ENCODE results near the gene LCA5. TPM values are rescaled to one million over a fixed set of nuclear protein-coding genes. Genes with fewer than 3 reads are reported as not detected.

Gene LCA5
- total RNA-seq, 1 donor from 2014 or later = 6.2 TPM

DNA sequence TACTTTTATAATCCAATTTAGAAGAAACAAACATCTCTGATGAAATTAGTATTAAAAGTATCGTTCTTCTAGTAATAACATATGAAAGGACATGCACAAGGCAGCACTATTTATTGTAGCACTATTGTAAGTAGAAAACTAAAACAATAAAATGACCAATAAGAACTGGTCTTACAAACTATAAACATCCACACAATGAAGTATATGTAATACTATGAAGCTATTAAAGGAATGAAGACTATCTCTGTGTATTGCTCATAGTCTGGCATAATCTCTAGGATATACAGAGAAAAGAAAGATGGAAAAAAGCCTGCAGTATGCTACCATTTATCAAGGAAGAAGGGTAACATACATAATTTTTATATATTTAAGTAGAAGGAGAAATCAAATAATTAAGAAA is 16.7 kb downstream of the LCA5 start:
- no peaks in the 10 kb centered on the region for H4K20me1 ChIP-seq (ENCODE audit: insufficient read depth, low read length)
- no peak overlapping the region for H3K27ac ChIP-seq (ENCODE audit: low read depth, low read length)
- no peak overlapping the region for H3K9ac ChIP-seq (ENCODE audit: low read length)
- H3K4me1 ChIP-seq (ENCODE audit: insufficient read depth, low read length) = peaks cover 5% of the 10 kb centered on the region
- H3K4me3 ChIP-seq (ENCODE audit: insufficient read depth, low read depth, low read length) = no peak overlapping the region
- H2AFZ ChIP-seq (ENCODE audit: low read depth, low read length) = no peak overlapping the region
- TF ChIP-seq, protein P1, sequence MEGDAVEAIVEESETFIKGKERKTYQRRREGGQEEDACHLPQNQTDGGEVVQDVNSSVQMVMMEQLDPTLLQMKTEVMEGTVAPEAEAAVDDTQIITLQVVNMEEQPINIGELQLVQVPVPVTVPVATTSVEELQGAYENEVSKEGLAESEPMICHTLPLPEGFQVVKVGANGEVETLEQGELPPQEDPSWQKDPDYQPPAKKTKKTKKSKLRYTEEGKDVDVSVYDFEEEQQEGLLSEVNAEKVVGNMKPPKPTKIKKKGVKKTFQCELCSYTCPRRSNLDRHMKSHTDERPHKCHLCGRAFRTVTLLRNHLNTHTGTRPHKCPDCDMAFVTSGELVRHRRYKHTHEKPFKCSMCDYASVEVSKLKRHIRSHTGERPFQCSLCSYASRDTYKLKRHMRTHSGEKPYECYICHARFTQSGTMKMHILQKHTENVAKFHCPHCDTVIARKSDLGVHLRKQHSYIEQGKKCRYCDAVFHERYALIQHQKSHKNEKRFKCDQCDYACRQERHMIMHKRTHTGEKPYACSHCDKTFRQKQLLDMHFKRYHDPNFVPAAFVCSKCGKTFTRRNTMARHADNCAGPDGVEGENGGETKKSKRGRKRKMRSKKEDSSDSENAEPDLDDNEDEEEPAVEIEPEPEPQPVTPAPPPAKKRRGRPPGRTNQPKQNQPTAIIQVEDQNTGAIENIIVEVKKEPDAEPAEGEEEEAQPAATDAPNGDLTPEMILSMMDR (IDR thresholded peaks at IDR 0.05; ENCODE audit: insufficient read depth, low read depth, low read length) = no peak
- no peak for TF ChIP-seq EZH2 (IDR thresholded peaks at IDR 0.05; ENCODE audit: insufficient read depth, low read length)
- peaks cover 7% of the 10 kb centered on the region for H3K4me1 Mint-ChIP-seq (ENCODE audit: low read depth, unreplicated experiment)
- H3K4me2 ChIP-seq (ENCODE audit: low read length) = no peak overlapping the region
- FAIRE-seq (no peak), DNase-seq (ENCODE audit: low read depth) (no peak)
- H3K79me2 ChIP-seq (ENCODE audit: insufficient read depth, low read length) = peaks cover 2% of the 10 kb centered on the region
- no peaks in the 10 kb centered on the region for H3K9me3 ChIP-seq (ENCODE audit: insufficient read depth, low read depth, low read length)
- no peaks in the 10 kb centered on the region for H3K27me3 Mint-ChIP-seq (ENCODE audit: low read depth, unreplicated experiment)
- no peaks in the 10 kb centered on the region for H3K36me3 ChIP-seq (ENCODE audit: insufficient read depth, low read length)
- H3K27me3 ChIP-seq (ENCODE audit: insufficient read depth, low read length) = no peaks in the 10 kb centered on the region
- H3K27ac Mint-ChIP-seq (ENCODE audit: unreplicated experiment) = no peak overlapping the region
- no peaks in the 10 kb centered on the region for H3K36me3 Mint-ChIP-seq (ENCODE audit: low read depth, unreplicated experiment)
- no peaks in the 10 kb centered on the region for H3K9me3 Mint-ChIP-seq (ENCODE audit: unreplicated experiment)
- H3K4me3 Mint-ChIP-seq (ENCODE audit: unreplicated experiment) = no peak overlapping the region

DNA sequence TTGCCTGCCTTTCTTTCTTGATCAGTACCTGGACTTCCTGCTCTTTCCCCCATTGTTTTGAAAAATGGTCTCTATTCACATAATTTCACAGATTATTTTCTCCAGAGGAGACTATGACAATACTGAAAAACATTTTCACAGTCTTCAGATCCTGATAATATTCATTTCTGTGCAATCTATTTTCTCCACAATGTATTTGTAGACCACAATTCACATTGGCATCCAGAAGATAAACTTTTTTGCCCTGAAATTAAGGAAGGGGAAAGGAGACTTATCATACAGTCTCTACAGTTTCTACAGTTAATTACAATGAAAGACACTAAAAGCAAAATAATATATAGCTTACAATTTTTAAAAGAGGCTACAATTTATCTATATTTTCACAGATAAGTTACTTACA is 18.4 kb downstream of the LCA5 start:
- no peak for FAIRE-seq

DNA sequence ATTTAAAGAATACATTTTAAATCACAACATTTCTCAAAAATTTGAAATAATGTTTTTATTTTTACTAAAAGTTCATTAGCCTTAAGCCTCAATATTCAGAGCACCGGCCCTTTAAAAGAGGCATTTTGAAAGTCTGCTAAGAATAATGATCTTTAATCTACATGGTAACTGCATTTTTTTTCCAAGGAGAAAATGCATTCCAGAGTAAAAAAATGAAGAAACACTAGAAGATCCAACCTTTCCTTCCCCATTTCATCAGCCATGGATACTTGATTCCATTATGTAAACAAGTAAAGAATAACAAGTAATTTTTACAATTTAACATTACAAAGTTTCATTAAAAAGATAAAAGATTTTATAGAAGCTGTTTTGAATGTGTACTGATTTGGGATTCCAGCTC is 21.8 kb downstream of the LCA5 start:
- DNase-seq (ENCODE audit: low read depth) = no peak
- H3K36me3 Mint-ChIP-seq (ENCODE audit: low read depth, unreplicated experiment) = no peaks in the 10 kb centered on the region

More for the DNA sequence above, 18.4 kb downstream of the LCA5 start:
- H3K4me3 Mint-ChIP-seq (ENCODE audit: unreplicated experiment) = no peak overlapping the region
- H3K9me3 Mint-ChIP-seq (ENCODE audit: unreplicated experiment) = no peaks in the 10 kb centered on the region
- DNase-seq (ENCODE audit: low read depth) = no peak
- no peaks in the 10 kb centered on the region for H3K36me3 Mint-ChIP-seq (ENCODE audit: low read depth, unreplicated experiment)
- H3K4me1 Mint-ChIP-seq (ENCODE audit: low read depth, unreplicated experiment) = no peaks in the 10 kb centered on the region
- no peak overlapping the region for H3K27ac ChIP-seq (ENCODE audit: low read depth, low read length)
- no peaks in the 10 kb centered on the region for H4K20me1 ChIP-seq (ENCODE audit: insufficient read depth, low read length)
- no peak overlapping the region for H3K4me2 ChIP-seq (ENCODE audit: low read length)
- no peaks in the 10 kb centered on the region for H3K4me1 ChIP-seq (ENCODE audit: insufficient read depth, low read length)
- no peak overlapping the region for H3K9ac ChIP-seq (ENCODE audit: low read length)
- H2AFZ ChIP-seq (ENCODE audit: low read depth, low read length) = no peak overlapping the region
- no peak overlapping the region for H3K27ac Mint-ChIP-seq (ENCODE audit: unreplicated experiment)
- no peaks in the 10 kb centered on the region for H3K27me3 ChIP-seq (ENCODE audit: insufficient read depth, low read length)
- H3K79me2 ChIP-seq (ENCODE audit: insufficient read depth, low read length) = peaks cover 2% of the 10 kb centered on the region
- no peak overlapping the region for H3K4me3 ChIP-seq (ENCODE audit: insufficient read depth, low read depth, low read length)
- TF ChIP-seq EZH2 (IDR thresholded peaks at IDR 0.05; ENCODE audit: insufficient read depth, low read length) = no peak
- TF ChIP-seq, protein P1 (IDR thresholded peaks at IDR 0.05; ENCODE audit: insufficient read depth, low read depth, low read length) = no peak
- no peaks in the 10 kb centered on the region for H3K36me3 ChIP-seq (ENCODE audit: insufficient read depth, low read length)
- no peaks in the 10 kb centered on the region for H3K9me3 ChIP-seq (ENCODE audit: insufficient read depth, low read depth, low read length)
- no peaks in the 10 kb centered on the region for H3K27me3 Mint-ChIP-seq (ENCODE audit: low read depth, unreplicated experiment)

More for the DNA sequence above, 21.8 kb downstream of the LCA5 start:
- Histone ChIP-seq H3K9ac (ENCODE audit: low read length) (no peak overlapping the region), H3K4me1 (ENCODE audit: insufficient read depth, low read length) (no peaks in the 10 kb centered on the region), H3K27me3 (ENCODE audit: insufficient read depth, low read length) (no peaks in the 10 kb centered on the region), H3K27ac (ENCODE audit: low read depth, low read length) (no peak overlapping the region), H2AFZ (ENCODE audit: low read depth, low read length) (no peak overlapping the region), H4K20me1 (ENCODE audit: insufficient read depth, low read length) (no peaks in the 10 kb centered on the region), H3K36me3 (ENCODE audit: insufficient read depth, low read length) (no peaks in the 10 kb centered on the region), H3K4me3 (ENCODE audit: insufficient read depth, low read depth, low read length) (no peak overlapping the region), H3K4me2 (ENCODE audit: low read length) (no peak overlapping the region), H3K79me2 (ENCODE audit: insufficient read depth, low read length) (no peaks in the 10 kb centered on the region), H3K9me3 (ENCODE audit: insufficient read depth, low read depth, low read length) (no peaks in the 10 kb centered on the region)
- no peaks in the 10 kb centered on the region for H3K9me3 Mint-ChIP-seq (ENCODE audit: unreplicated experiment)
- TF ChIP-seq, protein P1 (IDR thresholded peaks at IDR 0.05; ENCODE audit: insufficient read depth, low read depth, low read length) = no peak
- TF ChIP-seq EZH2 (IDR thresholded peaks at IDR 0.05; ENCODE audit: insufficient read depth, low read length) = no peak
- no peak overlapping the region for H3K27ac Mint-ChIP-seq (ENCODE audit: unreplicated experiment)
- no peaks in the 10 kb centered on the region for H3K27me3 Mint-ChIP-seq (ENCODE audit: low read depth, unreplicated experiment)
- no peaks in the 10 kb centered on the region for H3K4me1 Mint-ChIP-seq (ENCODE audit: low read depth, unreplicated experiment)
- H3K4me3 Mint-ChIP-seq (ENCODE audit: unreplicated experiment) = no peak overlapping the region
- no peak for FAIRE-seq

Measured in astrocyte (in vitro differentiated cells and primary cell).